HEK293 (cell line): ENCODE data around the gene OR52K1.

Experiments
- BCL11A ChIP-seq: fragments of 450-650 bp; formaldehyde crosslinking; IDR thresholded peaks from 2 replicates; pipeline ENCODE4 v1.5.1; 2016; ENCODE audit warnings: low read depth, missing biosample characterization, missing genetic modification characterization
- RBAK ChIP-seq: fragments of 450-650 bp; formaldehyde crosslinking; IDR thresholded peaks from 2 replicates; pipeline ENCODE4 v1.5.1; 2016; ENCODE audit warnings: missing biosample characterization, missing genetic modification characterization
- TRIM28 ChIP-seq: IDR thresholded peaks from 2 replicates; pipeline ENCODE4 v1.6.1; 2011; ENCODE audit warnings: low read length, control low read depth, borderline replicate concordance
- YY1 ChIP-seq: fragments of 450-650 bp; formaldehyde crosslinking; IDR thresholded peaks from 2 replicates; pipeline ENCODE4 v1.5.1; 2018; ENCODE audit warnings: missing biosample characterization, missing genetic modification characterization
- ZFP41 ChIP-seq: fragments of 450-650 bp; formaldehyde crosslinking; IDR thresholded peaks from 2 replicates; pipeline ENCODE4 v1.5.1; 2016; ENCODE audit warnings: missing biosample characterization, missing genetic modification characterization, borderline replicate concordance
- ZNF133 ChIP-seq: fragments of 450-650 bp; formaldehyde crosslinking; IDR thresholded peaks from 2 replicates; pipeline ENCODE4 v1.5.1; 2016; ENCODE audit warnings: missing biosample characterization, missing genetic modification characterization
- ZNF138 ChIP-seq: fragments of 450-650 bp; formaldehyde crosslinking; IDR thresholded peaks from 2 replicates; pipeline ENCODE4 v1.5.1; 2016; ENCODE audit warnings: missing biosample characterization, missing genetic modification characterization, borderline replicate concordance
- ZNF24 ChIP-seq: fragments of 450-650 bp; formaldehyde crosslinking; IDR thresholded peaks from 2 replicates; pipeline ENCODE4 v1.5.1; 2016; ENCODE audit warnings: missing biosample characterization, missing genetic modification characterization
- ZNF292 ChIP-seq: fragments of 450-650 bp; formaldehyde crosslinking; IDR thresholded peaks from 2 replicates; pipeline ENCODE4 v1.5.1; 2016; ENCODE audit warnings: low read depth, missing biosample characterization, missing genetic modification characterization, borderline replicate concordance
- TF ChIP-seq, protein P1 (sequence below): fragments of 450-650 bp; formaldehyde crosslinking; IDR thresholded peaks from 2 replicates; pipeline ENCODE4 v1.5.1; 2016; ENCODE audit warnings: missing biosample characterization, missing genetic modification characterization
- TF ChIP-seq, protein P2 (sequence below): fragments of 450-650 bp; formaldehyde crosslinking; IDR thresholded peaks from 2 replicates; pipeline ENCODE4 v1.5.1; 2016; ENCODE audit warnings: missing biosample characterization, missing genetic modification characterization
- TF ChIP-seq, protein P3 (sequence below): fragments of 450-650 bp; formaldehyde crosslinking; IDR thresholded peaks from 2 replicates; pipeline ENCODE4 v1.5.1; 2016; ENCODE audit warnings: missing biosample characterization, missing genetic modification characterization
- TF ChIP-seq, protein P4 (sequence below): fragments of 450-650 bp; formaldehyde crosslinking; IDR thresholded peaks from 2 replicates; pipeline ENCODE4 v1.5.1; 2016; ENCODE audit warnings: missing biosample characterization, missing genetic modification characterization, low read depth
- TF ChIP-seq, protein P5 (sequence below): fragments of 450-650 bp; formaldehyde crosslinking; IDR thresholded peaks from 2 replicates; pipeline ENCODE4 v1.5.1; 2016; ENCODE audit warnings: missing biosample characterization, missing genetic modification characterization

DNA sequence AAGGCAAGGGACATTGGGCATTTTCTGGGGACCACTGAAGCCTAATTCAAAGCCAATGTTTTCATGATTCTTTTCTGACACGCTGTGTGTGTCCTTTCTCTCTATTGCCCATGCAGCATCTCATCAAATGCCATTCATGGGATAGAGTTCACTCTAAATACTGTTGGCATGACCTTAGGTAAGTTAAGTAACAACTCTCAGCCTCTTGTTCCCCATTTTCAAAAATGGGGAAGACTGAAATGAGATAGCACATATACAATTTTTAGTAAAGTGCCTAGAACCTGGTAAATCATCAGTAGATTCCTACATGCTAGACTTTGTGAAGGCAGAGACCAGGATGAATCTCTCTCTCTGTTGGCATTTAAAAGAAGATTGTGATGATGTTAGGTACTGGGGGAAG lies 46.0 kb upstream of the OR52K1 start:
- TF ChIP-seq BCL11A (tag by site-specific recombination), result no peak
- TF ChIP-seq ZNF133 (tag by site-specific recombination), result no peak
- no peak for TF ChIP-seq ZNF24
- TF ChIP-seq, protein P1, sequence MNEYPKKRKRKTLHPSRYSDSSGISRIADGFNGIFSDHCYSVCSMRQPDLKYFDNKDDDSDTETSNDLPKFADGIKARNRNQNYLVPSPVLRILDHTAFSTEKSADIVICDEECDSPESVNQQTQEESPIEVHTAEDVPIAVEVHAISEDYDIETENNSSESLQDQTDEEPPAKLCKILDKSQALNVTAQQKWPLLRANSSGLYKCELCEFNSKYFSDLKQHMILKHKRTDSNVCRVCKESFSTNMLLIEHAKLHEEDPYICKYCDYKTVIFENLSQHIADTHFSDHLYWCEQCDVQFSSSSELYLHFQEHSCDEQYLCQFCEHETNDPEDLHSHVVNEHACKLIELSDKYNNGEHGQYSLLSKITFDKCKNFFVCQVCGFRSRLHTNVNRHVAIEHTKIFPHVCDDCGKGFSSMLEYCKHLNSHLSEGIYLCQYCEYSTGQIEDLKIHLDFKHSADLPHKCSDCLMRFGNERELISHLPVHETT (tag by site-specific recombination), result no peak
- TF ChIP-seq, protein P2, sequence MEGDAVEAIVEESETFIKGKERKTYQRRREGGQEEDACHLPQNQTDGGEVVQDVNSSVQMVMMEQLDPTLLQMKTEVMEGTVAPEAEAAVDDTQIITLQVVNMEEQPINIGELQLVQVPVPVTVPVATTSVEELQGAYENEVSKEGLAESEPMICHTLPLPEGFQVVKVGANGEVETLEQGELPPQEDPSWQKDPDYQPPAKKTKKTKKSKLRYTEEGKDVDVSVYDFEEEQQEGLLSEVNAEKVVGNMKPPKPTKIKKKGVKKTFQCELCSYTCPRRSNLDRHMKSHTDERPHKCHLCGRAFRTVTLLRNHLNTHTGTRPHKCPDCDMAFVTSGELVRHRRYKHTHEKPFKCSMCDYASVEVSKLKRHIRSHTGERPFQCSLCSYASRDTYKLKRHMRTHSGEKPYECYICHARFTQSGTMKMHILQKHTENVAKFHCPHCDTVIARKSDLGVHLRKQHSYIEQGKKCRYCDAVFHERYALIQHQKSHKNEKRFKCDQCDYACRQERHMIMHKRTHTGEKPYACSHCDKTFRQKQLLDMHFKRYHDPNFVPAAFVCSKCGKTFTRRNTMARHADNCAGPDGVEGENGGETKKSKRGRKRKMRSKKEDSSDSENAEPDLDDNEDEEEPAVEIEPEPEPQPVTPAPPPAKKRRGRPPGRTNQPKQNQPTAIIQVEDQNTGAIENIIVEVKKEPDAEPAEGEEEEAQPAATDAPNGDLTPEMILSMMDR (tag by site-specific recombination), result no peak
- TF ChIP-seq YY1 (tag by site-specific recombination), result no peak
- no peak for TF ChIP-seq ZFP41 (tag by site-specific recombination)
- TF ChIP-seq, protein P3, sequence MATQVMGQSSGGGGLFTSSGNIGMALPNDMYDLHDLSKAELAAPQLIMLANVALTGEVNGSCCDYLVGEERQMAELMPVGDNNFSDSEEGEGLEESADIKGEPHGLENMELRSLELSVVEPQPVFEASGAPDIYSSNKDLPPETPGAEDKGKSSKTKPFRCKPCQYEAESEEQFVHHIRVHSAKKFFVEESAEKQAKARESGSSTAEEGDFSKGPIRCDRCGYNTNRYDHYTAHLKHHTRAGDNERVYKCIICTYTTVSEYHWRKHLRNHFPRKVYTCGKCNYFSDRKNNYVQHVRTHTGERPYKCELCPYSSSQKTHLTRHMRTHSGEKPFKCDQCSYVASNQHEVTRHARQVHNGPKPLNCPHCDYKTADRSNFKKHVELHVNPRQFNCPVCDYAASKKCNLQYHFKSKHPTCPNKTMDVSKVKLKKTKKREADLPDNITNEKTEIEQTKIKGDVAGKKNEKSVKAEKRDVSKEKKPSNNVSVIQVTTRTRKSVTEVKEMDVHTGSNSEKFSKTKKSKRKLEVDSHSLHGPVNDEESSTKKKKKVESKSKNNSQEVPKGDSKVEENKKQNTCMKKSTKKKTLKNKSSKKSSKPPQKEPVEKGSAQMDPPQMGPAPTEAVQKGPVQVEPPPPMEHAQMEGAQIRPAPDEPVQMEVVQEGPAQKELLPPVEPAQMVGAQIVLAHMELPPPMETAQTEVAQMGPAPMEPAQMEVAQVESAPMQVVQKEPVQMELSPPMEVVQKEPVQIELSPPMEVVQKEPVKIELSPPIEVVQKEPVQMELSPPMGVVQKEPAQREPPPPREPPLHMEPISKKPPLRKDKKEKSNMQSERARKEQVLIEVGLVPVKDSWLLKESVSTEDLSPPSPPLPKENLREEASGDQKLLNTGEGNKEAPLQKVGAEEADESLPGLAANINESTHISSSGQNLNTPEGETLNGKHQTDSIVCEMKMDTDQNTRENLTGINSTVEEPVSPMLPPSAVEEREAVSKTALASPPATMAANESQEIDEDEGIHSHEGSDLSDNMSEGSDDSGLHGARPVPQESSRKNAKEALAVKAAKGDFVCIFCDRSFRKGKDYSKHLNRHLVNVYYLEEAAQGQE (tag by site-specific recombination), result no peak
- TF ChIP-seq ZNF292 (tag by site-specific recombination), result no peak
- TF ChIP-seq, protein P4, sequence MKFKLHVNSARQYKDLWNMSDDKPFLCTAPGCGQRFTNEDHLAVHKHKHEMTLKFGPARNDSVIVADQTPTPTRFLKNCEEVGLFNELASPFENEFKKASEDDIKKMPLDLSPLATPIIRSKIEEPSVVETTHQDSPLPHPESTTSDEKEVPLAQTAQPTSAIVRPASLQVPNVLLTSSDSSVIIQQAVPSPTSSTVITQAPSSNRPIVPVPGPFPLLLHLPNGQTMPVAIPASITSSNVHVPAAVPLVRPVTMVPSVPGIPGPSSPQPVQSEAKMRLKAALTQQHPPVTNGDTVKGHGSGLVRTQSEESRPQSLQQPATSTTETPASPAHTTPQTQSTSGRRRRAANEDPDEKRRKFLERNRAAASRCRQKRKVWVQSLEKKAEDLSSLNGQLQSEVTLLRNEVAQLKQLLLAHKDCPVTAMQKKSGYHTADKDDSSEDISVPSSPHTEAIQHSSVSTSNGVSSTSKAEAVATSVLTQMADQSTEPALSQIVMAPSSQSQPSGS, result no peak
- TF ChIP-seq, protein P5, sequence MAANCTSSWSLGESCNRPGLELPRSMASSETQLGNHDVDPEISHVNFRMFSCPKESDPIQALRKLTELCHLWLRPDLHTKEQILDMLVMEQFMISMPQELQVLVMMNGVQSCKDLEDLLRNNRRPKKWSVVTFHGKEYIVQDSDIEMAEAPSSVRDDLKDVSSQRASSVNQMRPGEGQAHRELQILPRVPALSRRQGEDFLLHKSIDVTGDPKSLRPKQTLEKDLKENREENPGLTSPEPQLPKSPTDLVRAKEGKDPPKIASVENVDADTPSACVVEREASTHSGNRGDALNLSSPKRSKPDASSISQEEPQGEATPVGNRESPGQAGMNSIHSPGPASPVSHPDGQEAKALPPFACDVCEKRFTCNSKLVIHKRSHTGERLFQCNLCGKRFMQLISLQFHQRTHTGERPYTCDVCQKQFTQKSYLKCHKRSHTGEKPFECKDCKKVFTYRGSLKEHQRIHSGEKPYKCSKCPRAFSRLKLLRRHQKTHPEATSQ (tag by site-specific recombination), result no peak
- no peak for TF ChIP-seq TRIM28
- TF ChIP-seq RBAK, result no peak
- no peak for TF ChIP-seq ZNF138
